HG02798 (cell line): Measurements from ENCODE around the gene PATJ.
"Not testable (repeated sequence)": the region's sequence is repeated elsewhere in the genome, so short reads cannot be mapped to it uniquely, and the experiment has no call there.

Experiments
- ATAC-seq: cut with Tn5 transposase; IDR thresholded peaks from one replicate; pipeline ENCODE4 v1.9.1; 2021; ENCODE audit warnings: mild to moderate bottlenecking; ENCODE audit not compliant: unreplicated experiment, poor library complexity

The PATJ gene, protein sequence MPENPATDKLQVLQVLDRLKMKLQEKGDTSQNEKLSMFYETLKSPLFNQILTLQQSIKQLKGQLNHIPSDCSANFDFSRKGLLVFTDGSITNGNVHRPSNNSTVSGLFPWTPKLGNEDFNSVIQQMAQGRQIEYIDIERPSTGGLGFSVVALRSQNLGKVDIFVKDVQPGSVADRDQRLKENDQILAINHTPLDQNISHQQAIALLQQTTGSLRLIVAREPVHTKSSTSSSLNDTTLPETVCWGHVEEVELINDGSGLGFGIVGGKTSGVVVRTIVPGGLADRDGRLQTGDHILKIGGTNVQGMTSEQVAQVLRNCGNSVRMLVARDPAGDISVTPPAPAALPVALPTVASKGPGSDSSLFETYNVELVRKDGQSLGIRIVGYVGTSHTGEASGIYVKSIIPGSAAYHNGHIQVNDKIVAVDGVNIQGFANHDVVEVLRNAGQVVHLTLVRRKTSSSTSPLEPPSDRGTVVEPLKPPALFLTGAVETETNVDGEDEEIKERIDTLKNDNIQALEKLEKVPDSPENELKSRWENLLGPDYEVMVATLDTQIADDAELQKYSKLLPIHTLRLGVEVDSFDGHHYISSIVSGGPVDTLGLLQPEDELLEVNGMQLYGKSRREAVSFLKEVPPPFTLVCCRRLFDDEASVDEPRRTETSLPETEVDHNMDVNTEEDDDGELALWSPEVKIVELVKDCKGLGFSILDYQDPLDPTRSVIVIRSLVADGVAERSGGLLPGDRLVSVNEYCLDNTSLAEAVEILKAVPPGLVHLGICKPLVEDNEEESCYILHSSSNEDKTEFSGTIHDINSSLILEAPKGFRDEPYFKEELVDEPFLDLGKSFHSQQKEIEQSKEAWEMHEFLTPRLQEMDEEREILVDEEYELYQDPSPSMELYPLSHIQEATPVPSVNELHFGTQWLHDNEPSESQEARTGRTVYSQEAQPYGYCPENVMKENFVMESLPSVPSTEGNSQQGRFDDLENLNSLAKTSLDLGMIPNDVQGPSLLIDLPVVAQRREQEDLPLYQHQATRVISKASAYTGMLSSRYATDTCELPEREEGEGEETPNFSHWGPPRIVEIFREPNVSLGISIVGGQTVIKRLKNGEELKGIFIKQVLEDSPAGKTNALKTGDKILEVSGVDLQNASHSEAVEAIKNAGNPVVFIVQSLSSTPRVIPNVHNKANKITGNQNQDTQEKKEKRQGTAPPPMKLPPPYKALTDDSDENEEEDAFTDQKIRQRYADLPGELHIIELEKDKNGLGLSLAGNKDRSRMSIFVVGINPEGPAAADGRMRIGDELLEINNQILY (N-terminal part only)

GRCh38 chr1:61741711-61742619, at the start of gene PATJ:
TSS of gene PATJ (plus strand) at chr1:61742480. CDS start at chr1:61762893, 20,413 bp downstream.
- peak; percentile 88 for ATAC-seq

GRCh38 chr1:61699911-61700851, 42.1 kb upstream of the PATJ start:
- no peak for ATAC-seq

- no peak for ATAC-seq
These were observed 33.0 kb upstream of the PATJ start for GRCh38 chr1:61708953-61709907.

GRCh38 chr1:61709908-61710289, 32.4 kb upstream of the PATJ start:
- ATAC-seq: no peak

DNA sequence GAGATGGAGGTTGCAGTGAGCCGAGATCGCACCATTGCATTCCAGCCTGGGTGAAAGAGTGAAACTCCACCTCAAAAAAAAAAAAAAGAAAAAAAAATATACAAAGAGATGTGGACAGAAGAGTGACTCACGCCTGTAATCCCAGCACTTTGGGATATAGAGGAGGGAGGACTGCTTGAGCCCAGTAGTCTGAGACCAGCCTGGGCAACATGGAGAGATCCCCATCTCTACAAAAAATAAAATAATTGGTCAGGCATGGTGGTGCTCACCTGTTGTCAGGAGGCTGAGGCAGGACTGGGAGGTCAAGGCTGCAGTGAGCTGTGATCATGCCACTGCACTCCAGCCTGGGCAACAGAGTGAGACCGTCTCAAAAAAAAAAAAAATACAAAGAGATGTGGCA, 31.0 kb upstream of the PATJ start:
- not testable (repeated sequence) for ATAC-seq

DNA sequence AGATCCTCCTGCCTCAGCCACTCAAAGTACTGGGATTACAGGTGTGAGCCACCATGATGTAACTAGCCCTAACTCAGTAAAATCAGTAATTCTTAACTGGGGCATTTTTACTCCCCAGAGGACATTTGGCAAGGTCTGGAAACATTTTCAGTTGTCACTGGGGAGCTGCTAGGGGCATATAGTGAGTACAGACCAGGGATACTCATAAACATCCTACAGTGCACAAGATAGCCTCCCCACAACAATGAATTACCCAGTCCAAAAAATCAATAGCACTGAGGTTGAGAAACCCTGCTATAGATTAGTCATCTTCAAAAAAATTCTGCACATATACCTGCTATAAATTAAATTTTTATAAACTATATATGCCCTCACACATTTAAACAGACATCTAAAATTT, 30.3 kb upstream of the PATJ start:
- no peak for ATAC-seq

GRCh38 chr1:61718996-61719663, 23.1 kb upstream of the PATJ start:
- ATAC-seq: not testable (repeated sequence)

- peak; percentile 0 for ATAC-seq
These were observed 17.8 kb upstream of the PATJ start for GRCh38 chr1:61724506-61724812.

GRCh38 chr1:61724813-61725694, 17.2 kb upstream of the PATJ start, which contains the start of gene TM2D1:
TSS of gene TM2D1 (minus strand) at chr1:61725141. CDS start at chr1:61725120, 21 bp downstream.
- ATAC-seq: peak; percentile 100

DNA sequence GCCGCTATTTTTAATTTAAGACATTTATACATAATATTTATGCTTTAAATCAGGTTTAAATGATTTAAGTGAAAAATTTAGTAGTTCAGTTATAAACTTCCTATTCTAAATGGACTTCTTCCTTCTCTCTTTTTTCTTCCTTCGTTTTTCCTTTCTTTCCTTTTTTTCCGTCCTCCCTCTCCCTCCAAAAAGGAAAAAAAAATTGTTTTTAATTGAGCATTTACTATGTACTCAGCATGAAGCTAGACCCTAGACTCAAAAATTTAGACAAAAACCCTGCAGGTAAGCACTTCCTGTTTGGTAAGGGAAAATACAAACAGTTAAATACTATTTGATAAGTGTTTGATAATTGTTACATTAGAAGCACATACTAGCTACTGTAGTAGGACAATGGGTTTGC, 14.7 kb upstream of the PATJ start:
- ATAC-seq: no peak

DNA sequence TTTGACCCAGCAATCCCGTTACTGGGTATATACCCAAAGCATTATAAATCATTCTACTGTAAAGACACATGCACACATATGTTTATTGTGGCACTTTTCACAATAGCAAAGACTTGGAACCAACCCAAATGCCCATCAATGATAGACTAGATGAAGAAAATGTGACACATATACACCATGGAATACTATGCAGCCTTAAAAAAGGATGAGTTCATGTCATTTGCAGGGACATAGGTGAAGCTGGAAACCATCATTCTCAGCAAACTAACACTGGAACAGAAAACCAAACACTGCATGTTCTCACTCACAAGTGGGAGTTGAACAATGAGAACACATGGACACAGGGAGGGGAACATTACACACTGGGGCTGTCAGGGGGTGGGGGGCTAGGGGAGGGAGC, 11.6 kb upstream of the PATJ start:
- ATAC-seq: not testable (repeated sequence)

GRCh38 chr1:61732726-61733125, 9.6 kb upstream of the PATJ start:
- no peak for ATAC-seq

DNA sequence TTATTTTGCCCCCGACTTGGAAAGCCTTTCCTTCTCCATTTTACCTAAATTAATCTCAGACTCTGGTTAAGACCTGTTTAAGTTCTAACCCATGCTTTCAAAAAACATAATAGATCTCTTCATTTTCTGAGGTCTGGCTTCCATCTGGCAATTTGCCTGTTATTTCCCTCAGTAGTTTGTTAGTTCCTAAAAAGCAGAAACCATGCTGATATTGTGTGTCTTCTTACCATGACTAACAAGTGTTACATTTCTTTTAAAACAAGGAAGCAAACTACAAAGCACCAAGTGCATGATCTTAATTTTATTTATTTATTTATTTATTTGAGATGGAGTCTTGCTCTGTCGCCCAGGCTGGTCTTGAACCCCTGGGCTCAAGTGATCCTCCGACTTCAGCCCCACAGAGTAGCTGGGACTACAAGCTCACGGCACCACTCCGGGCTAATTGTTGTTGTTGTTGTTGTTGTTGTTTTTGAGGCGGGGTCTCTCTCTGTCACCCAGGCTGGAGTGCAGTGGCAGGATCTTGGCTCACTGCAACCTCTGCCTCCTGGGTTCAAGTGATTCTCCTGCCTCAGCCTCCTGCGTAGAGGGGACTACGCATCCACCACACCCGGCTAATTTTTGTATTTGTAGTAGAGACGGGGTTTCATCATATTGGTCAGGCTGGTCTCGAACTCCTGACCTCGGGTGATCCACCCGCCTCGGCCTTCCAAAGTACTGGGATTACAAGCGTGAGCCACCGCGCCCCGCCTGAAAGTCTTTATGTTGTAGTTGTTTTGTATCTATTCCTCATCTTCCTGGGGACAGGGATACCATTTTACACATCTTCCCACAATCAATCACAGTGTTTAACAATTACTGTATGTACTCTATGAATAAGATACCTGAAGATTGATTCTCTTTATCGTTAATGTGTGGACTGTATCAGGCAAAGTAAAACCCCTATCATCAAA, 1.3 kb upstream of the PATJ start:
- ATAC-seq: no peak

DNA sequence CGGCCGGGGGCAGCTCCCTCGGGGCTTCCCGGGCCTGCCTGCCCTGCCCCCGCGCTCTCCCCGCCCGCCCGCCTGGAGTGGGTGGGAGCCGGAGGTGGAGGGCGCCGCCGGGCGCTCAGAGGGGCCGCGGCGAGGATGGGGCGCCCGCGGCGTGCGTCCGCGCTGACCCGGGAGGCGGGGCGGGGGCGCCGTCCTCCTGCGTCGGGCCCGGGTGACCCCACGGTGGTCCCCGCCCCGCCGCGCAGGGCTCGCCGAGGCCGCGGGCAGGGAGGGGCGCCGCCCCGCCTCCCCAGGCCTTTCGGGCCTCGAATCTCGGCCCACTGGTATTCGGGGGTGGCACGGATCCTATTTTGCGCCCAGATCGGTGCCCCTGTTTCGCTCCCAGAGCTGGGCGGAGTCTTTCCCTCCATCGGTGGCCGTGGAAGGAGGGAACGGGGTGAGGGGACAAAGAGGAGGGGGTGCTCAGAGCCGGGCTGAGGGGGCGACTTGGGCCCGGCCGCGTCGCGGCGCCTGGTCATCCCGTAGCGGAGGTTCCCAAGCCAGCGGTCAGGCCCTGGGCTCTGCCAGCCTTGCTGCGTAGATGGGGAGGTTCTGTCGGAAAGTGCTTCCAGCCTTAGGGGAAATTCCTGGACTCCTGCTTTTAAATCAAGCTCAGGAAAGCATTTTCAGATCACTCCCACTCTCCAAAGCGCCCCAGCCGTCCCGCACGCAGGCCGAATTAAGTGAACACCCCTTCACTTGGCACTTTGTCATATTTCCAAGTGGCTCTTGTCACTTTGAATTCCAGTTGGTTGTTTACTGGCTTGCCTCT, 545 bp downstream of the PATJ start:
- ATAC-seq: peak; percentile 69
